A673 (cell line): Measurements from ENCODE around the gene MYF5. TPM values are rescaled to one million over a fixed set of nuclear protein-coding genes. Genes with fewer than 3 reads are reported as not detected.
A peak's percentile ranks its signal among the peaks of the same experiment; 100 is the strongest.

Experiments
- BruUV-seq: library from RNA; stranded (reverse); fragments of 400-500 nt; replicated peaks from 2 replicates; lab custom pipeline; 2021; lab: Mats Ljungman, UMichigan
- CTCF ChIA-PET: fragments of 300-600 bp; sonication (Branson Sonifier 250); formaldehyde crosslinking; loops from one replicate; lab custom pipeline; 2022; ENCODE audit warnings: antibody characterized with exemption; lab: Charles Lee
- POLR2A ChIA-PET: fragments of 300-600 bp; sonication (Branson Sonifier 250); formaldehyde crosslinking; loops from one replicate; lab custom pipeline; 2022; ENCODE audit warnings: antibody characterized with exemption; ENCODE audit not compliant: low non-redundant PET; lab: Charles Lee
- DNase-seq: peaks from one replicate; pipeline ENCODE4 v3.0.0-alpha.2; 2015; ENCODE audit warnings: low spot score
- H3K27ac ChIP-seq: fragments of 200-600 bp; sonication (generic); 2 replicates; pipeline ENCODE4 v1.5.1; 2016; ENCODE audit warnings: mixed run types, low read depth, mild to moderate bottlenecking, mixed read lengths, antibody characterized with exemption, low read length; ENCODE audit not compliant: poor library complexity, severe bottlenecking
- H3K27me3 ChIP-seq: fragments of 200-600 bp; sonication (generic); replicated peaks from 2 replicates; pipeline ENCODE4 v1.6.1; 2017; ENCODE audit warnings: mixed run types, low read depth, mild to moderate bottlenecking, mixed read lengths, antibody characterized with exemption, low read length; ENCODE audit not compliant: insufficient read depth, poor library complexity
- H3K36me3 ChIP-seq: fragments of 200-600 bp; sonication (generic); 2 replicates; pipeline ENCODE4 v1.6.1; 2016; ENCODE audit warnings: mixed run types, mild to moderate bottlenecking, mixed read lengths, antibody characterized with exemption, low read length; ENCODE audit not compliant: insufficient read depth, poor library complexity, severe bottlenecking
- H3K4me1 ChIP-seq: fragments of 200-600 bp; sonication (generic); 2 replicates; pipeline ENCODE4 v1.6.1; 2017; ENCODE audit warnings: mixed run types, mild to moderate bottlenecking, mixed read lengths, antibody characterized with exemption, low read length; ENCODE audit not compliant: insufficient read depth, poor library complexity, severe bottlenecking
- H3K4me3 ChIP-seq: fragments of 200-600 bp; sonication (generic); 2 replicates; pipeline ENCODE4 v1.5.1; 2016; ENCODE audit warnings: low read depth, mixed run types, mild to moderate bottlenecking, mixed read lengths, low read length; ENCODE audit not compliant: poor library complexity, severe bottlenecking
- H3K9me3 ChIP-seq: fragments of 200-600 bp; sonication (generic); 2 replicates; pipeline ENCODE4 v1.6.1; 2016; ENCODE audit warnings: mixed run types, low read depth, mild to moderate bottlenecking, mixed read lengths, antibody characterized with exemption, low read length; ENCODE audit not compliant: poor library complexity, severe bottlenecking
- EZH2 ChIP-seq: fragments of 200-600 bp; sonication (generic); IDR thresholded peaks from 2 replicates; pipeline ENCODE4 v1.6.1; 2017; ENCODE audit warnings: borderline replicate concordance, low read depth, mild to moderate bottlenecking, mixed read lengths, antibody characterized with exemption, low read length; ENCODE audit not compliant: poor library complexity, severe bottlenecking
- intact Hi-C: fragments of 100-400 bp; cut with micrococcal nuclease; formaldehyde crosslinking; loops from one replicate; pipeline ENCODE4 v1.10.0; 2022; ENCODE audit not compliant: unreplicated experiment
- total RNA-seq: library from RNA; stranded (reverse); gene quantifications from 2 replicates; pipeline ENCODE4 v1.2.3, GENCODE V29; 2021
- TF ChIP-seq, protein P1 (sequence below): fragments of 300-800, 200-600 bp; sonication (generic); conservative IDR thresholded peaks from 2 replicates; pipeline ENCODE4 v1.5.1; 2017; ENCODE audit warnings: low read depth, mild to moderate bottlenecking, antibody characterized with exemption, low read length, moderate library complexity, mixed read lengths

MYF5 gene
- total RNA-seq, 1 experiment from 2014 or later: not detected

DNA sequence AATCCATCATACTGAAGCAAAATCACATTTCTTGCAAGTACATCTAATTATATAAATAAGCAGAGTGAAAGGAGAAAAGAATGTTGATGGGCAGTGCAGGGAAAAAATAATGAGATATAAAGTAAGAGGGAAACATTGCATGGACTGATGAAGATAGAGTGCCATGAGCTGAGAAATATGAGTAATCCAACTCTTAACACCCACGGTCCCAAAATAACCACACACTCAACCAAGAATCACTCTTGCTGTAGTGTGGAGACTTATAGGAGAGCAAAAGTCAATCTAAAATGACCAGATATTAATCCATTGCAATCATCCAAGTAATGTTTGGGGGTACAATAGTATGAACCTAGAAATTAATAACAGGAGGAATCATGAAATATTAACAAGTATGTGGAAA is 40.2 kb downstream of the MYF5 start:
- BruUV-seq: no TSS peak
- Histone ChIP-seq H3K27me3 (no peaks in the 10 kb centered on the region), H3K9me3 (no peaks in the 10 kb centered on the region), H3K27ac (no peak overlapping the region), H3K4me3 (no peak overlapping the region), H3K4me1 (no peaks in the 10 kb centered on the region), H3K36me3 (no peaks in the 10 kb centered on the region)
- intact Hi-C loops: no loop called here
- ChIA-PET CTCF (no interaction called here), POLR2A (no interaction called here)
- TF ChIP-seq EZH2: no peak
- TF ChIP-seq, protein P1, sequence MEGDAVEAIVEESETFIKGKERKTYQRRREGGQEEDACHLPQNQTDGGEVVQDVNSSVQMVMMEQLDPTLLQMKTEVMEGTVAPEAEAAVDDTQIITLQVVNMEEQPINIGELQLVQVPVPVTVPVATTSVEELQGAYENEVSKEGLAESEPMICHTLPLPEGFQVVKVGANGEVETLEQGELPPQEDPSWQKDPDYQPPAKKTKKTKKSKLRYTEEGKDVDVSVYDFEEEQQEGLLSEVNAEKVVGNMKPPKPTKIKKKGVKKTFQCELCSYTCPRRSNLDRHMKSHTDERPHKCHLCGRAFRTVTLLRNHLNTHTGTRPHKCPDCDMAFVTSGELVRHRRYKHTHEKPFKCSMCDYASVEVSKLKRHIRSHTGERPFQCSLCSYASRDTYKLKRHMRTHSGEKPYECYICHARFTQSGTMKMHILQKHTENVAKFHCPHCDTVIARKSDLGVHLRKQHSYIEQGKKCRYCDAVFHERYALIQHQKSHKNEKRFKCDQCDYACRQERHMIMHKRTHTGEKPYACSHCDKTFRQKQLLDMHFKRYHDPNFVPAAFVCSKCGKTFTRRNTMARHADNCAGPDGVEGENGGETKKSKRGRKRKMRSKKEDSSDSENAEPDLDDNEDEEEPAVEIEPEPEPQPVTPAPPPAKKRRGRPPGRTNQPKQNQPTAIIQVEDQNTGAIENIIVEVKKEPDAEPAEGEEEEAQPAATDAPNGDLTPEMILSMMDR: no peak
- DNase-seq: no peak

DNA sequence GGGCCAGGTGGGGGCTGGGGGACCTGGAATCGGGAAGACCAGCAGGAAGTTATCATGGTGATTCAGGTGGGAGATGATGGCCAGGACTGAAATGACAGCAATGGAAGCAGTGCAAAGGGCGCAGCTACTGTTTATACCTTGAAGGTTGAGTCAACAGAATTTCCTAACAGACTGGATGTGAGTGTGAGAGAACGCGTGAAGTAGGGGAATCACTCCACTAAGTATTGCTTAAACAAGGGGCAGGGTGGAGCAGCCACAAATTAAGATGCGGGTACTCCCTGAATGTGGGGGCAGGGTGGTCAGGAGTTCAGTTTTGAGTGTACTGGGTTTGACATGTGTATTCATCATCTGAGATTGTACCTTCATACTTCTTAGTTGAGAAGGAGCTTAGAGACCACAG is 45.1 kb downstream of the MYF5 start:
- intact Hi-C loops: loop anchor here (2.0 to 10.0 kb wide), 3 partner anchors 289 to 567 kb away; no protein-coding TSS in a partner anchor
- ChIA-PET CTCF (no interaction called here), POLR2A (no interaction called here)
- H3K9me3 ChIP-seq: no peaks in the 10 kb centered on the region
- BruUV-seq: no TSS peak
- H3K4me1 ChIP-seq: peaks cover 7% of the 10 kb centered on the region
- H3K36me3 ChIP-seq: no peaks in the 10 kb centered on the region
- H3K27ac ChIP-seq: no peak overlapping the region
- DNase-seq: no peak
- no peaks in the 10 kb centered on the region for H3K27me3 ChIP-seq
- TF ChIP-seq EZH2: no peak
- TF ChIP-seq, protein P1: no peak
- H3K4me3 ChIP-seq: no peak overlapping the region

DNA sequence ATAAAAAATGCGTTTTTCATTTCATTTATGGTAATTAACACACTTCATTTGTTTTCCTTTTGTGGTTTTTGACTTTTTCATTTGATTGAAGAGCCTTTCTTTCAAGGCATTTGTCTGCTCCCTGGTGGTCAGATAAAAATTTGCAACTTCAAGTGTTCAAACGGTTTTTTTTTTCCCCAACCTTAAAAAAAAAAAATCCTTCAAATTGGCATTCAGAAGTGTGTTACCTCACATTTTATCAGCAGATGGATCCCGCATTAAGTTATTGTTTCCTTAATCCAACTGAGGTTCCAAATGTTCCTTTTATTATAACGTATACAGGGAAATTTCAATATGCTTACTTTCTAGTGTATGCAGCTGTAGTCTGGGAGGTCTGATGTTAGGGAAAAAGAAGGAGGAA is 47.2 kb downstream of the MYF5 start:
- Histone ChIP-seq H3K4me3 (no peak overlapping the region), H3K36me3 (no peaks in the 10 kb centered on the region), H3K27ac (no peak overlapping the region), H3K4me1 (peaks cover 7% of the 10 kb centered on the region), H3K9me3 (no peaks in the 10 kb centered on the region), H3K27me3 (no peaks in the 10 kb centered on the region)
- ChIA-PET CTCF (interaction anchor here (0.6 to 0.7 kb wide), 4 partner anchors 9 to 431 kb away, joined by 3 to 6 read pairs (median 4); no protein-coding TSS in a partner anchor), POLR2A (no interaction called here)
- intact Hi-C loops: loop anchor here (1.0 to 10.0 kb wide), 4 partner anchors 291 to 569 kb away; no protein-coding TSS in a partner anchor
- peak; percentile 74 for DNase-seq
- BruUV-seq: no TSS peak
- TF ChIP-seq, protein P1: peak; percentile 77
- no peak for TF ChIP-seq EZH2
